ENCODE data around the gene ARID5A. TPM values are rescaled to one million over a fixed set of nuclear protein-coding genes. Genes with fewer than 3 reads are reported as not detected.

ARID5A gene
- polyA plus RNA-seq, 1 donor from 2014 or later, result not detected

DNA sequence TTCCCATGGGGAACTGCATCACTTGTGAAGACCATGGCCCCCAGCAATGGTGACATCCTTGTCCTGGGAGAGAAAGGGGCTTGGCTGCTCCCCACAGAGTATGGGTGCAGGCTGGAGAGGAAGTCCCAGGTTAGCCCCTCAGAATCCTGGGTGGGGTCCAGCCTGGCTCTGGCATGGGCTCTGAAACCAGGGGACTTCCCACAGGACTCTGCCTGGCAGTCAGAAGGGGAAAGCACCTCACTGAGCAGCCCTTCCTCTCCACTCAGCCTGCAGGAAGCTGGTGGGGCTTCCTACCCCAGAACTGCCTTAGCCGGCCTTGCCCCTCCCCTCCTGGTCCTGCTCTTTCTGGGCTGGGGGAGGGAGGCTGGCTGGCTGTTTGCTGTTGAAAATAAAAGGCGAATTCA lies 35.1 kb upstream of the ARID5A start:
- no peaks in the 10 kb centered on the region for H3K9me2 ChIP-seq (ENCODE audit: insufficient read depth, low read length)
- H3K27me3 ChIP-seq (ENCODE audit: insufficient read depth, low read depth, low read length), result no peaks in the 10 kb centered on the region
- no peak overlapping the region for H3K9ac ChIP-seq (ENCODE audit: low read length)
- H3K27ac ChIP-seq (ENCODE audit: low read length), result no peak overlapping the region
- no peak overlapping the region for H3K4me3 ChIP-seq (ENCODE audit: low read length)
- no peak overlapping the region for H2AFZ ChIP-seq (ENCODE audit: low read depth, low read length)
- H3K79me2 ChIP-seq (replicated peaks; ENCODE audit: insufficient read depth, low read length), result no peaks in the 10 kb centered on the region
- H3F3A ChIP-seq (ENCODE audit: insufficient read depth, low read length, poor library complexity, severe bottlenecking), result no peaks in the 10 kb centered on the region
- TF ChIP-seq, protein P1, sequence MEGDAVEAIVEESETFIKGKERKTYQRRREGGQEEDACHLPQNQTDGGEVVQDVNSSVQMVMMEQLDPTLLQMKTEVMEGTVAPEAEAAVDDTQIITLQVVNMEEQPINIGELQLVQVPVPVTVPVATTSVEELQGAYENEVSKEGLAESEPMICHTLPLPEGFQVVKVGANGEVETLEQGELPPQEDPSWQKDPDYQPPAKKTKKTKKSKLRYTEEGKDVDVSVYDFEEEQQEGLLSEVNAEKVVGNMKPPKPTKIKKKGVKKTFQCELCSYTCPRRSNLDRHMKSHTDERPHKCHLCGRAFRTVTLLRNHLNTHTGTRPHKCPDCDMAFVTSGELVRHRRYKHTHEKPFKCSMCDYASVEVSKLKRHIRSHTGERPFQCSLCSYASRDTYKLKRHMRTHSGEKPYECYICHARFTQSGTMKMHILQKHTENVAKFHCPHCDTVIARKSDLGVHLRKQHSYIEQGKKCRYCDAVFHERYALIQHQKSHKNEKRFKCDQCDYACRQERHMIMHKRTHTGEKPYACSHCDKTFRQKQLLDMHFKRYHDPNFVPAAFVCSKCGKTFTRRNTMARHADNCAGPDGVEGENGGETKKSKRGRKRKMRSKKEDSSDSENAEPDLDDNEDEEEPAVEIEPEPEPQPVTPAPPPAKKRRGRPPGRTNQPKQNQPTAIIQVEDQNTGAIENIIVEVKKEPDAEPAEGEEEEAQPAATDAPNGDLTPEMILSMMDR (IDR thresholded peaks at IDR 0.05; ENCODE audit: poor library complexity, severe bottlenecking), result no peak
- TF ChIP-seq SMC3 (conservative IDR thresholded peaks at IDR 0.05; ENCODE audit: poor library complexity) (no peak), MXI1 (conservative IDR thresholded peaks at IDR 0.05; ENCODE audit: poor library complexity, severe bottlenecking) (no peak), TAF1 (IDR thresholded peaks at IDR 0.05; ENCODE audit: low read depth) (no peak), EP300 (conservative IDR thresholded peaks at IDR 0.05; ENCODE audit: poor library complexity, severe bottlenecking) (no peak), POLR2AphosphoS5 (IDR thresholded peaks at IDR 0.05) (no peak), RAD21 (conservative IDR thresholded peaks at IDR 0.05) (no peak), EZH2 (IDR thresholded peaks at IDR 0.05; ENCODE audit: borderline replicate concordance, insufficient read depth, low read length, poor library complexity, severe bottlenecking) (no peak)
- TF ChIP-seq, protein P2, sequence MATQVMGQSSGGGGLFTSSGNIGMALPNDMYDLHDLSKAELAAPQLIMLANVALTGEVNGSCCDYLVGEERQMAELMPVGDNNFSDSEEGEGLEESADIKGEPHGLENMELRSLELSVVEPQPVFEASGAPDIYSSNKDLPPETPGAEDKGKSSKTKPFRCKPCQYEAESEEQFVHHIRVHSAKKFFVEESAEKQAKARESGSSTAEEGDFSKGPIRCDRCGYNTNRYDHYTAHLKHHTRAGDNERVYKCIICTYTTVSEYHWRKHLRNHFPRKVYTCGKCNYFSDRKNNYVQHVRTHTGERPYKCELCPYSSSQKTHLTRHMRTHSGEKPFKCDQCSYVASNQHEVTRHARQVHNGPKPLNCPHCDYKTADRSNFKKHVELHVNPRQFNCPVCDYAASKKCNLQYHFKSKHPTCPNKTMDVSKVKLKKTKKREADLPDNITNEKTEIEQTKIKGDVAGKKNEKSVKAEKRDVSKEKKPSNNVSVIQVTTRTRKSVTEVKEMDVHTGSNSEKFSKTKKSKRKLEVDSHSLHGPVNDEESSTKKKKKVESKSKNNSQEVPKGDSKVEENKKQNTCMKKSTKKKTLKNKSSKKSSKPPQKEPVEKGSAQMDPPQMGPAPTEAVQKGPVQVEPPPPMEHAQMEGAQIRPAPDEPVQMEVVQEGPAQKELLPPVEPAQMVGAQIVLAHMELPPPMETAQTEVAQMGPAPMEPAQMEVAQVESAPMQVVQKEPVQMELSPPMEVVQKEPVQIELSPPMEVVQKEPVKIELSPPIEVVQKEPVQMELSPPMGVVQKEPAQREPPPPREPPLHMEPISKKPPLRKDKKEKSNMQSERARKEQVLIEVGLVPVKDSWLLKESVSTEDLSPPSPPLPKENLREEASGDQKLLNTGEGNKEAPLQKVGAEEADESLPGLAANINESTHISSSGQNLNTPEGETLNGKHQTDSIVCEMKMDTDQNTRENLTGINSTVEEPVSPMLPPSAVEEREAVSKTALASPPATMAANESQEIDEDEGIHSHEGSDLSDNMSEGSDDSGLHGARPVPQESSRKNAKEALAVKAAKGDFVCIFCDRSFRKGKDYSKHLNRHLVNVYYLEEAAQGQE (IDR thresholded peaks at IDR 0.05; ENCODE audit: borderline replicate concordance), result no peak
- H4K20me1 ChIP-seq (ENCODE audit: insufficient read depth), result no peaks in the 10 kb centered on the region
- H3K36me3 ChIP-seq (ENCODE audit: insufficient read depth, low read length), result no peaks in the 10 kb centered on the region
- H3K4me2 ChIP-seq (ENCODE audit: low read length), result no peak overlapping the region
- no peaks in the 10 kb centered on the region for H3K9me3 ChIP-seq (ENCODE audit: low read length)

DNA sequence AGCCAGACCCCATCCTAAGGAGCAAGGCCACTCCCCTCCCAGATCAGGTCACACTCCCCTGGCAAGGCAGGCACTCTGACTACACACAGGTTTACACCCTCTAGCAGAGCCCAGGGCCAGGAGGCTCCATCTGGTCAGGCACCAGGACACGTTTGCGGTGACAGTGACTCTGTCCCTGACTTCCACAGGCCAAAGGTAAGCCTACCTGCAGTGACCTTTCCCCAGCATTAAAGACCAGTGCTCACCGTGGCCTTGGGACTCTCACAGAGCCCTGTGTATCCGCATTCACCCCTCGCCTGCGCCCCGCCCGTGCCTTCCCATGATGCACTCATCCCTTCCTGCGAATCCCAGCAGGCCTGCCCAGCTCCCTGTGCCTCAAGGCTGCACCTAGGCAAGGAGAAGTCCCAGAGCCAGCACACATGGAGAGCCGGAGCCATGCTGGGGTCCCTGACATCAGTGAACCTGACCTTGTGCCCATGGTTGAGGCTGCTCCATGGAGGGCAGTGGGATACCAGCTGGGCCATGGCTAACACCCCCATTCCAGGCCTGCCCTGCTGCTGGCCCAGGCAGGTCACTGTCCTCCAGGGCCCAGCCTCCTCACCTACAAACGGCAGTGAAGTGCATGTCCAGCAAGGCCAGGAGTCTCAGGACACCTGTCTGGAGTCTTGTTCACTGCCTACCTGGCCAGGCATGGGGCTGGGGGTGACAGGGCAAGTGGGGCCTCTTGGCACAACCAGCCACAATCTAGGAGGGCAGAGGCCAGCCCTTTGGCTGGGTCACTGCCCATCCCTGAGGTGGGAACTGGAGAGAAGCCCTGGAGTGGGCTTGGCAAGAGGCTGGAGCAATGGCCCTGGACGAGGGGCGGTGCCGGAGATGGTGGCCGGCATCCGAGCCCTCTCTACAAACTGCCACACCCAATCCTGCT lies 34.4 kb upstream of the ARID5A start:
- H3K27me3 ChIP-seq (ENCODE audit: insufficient read depth, low read depth, low read length), result no peaks in the 10 kb centered on the region
- no peak overlapping the region for H3K9ac ChIP-seq (ENCODE audit: low read length)
- no peaks in the 10 kb centered on the region for H3F3A ChIP-seq (ENCODE audit: insufficient read depth, low read length, poor library complexity, severe bottlenecking)
- H3K79me2 ChIP-seq (replicated peaks; ENCODE audit: insufficient read depth, low read length), result no peaks in the 10 kb centered on the region
- TF ChIP-seq, protein P2 (IDR thresholded peaks at IDR 0.05; ENCODE audit: borderline replicate concordance), result no peak
- TF ChIP-seq RAD21 (conservative IDR thresholded peaks at IDR 0.05), result no peak
- TF ChIP-seq MXI1 (conservative IDR thresholded peaks at IDR 0.05; ENCODE audit: poor library complexity, severe bottlenecking), result no peak
- no peak for TF ChIP-seq POLR2AphosphoS5 (IDR thresholded peaks at IDR 0.05)
- no peak for TF ChIP-seq EZH2 (IDR thresholded peaks at IDR 0.05; ENCODE audit: borderline replicate concordance, insufficient read depth, low read length, poor library complexity, severe bottlenecking)
- TF ChIP-seq EP300 (conservative IDR thresholded peaks at IDR 0.05; ENCODE audit: poor library complexity, severe bottlenecking), result no peak
- TF ChIP-seq, protein P1 (IDR thresholded peaks at IDR 0.05; ENCODE audit: poor library complexity, severe bottlenecking), result no peak
- no peak for TF ChIP-seq TAF1 (IDR thresholded peaks at IDR 0.05; ENCODE audit: low read depth)
- no peak for TF ChIP-seq SMC3 (conservative IDR thresholded peaks at IDR 0.05; ENCODE audit: poor library complexity)
- H2AFZ ChIP-seq (ENCODE audit: low read depth, low read length), result no peak overlapping the region
- H3K27ac ChIP-seq (ENCODE audit: low read length), result no peak overlapping the region
- H4K20me1 ChIP-seq (ENCODE audit: insufficient read depth), result no peaks in the 10 kb centered on the region
- no peak overlapping the region for H3K4me2 ChIP-seq (ENCODE audit: low read length)
- H3K4me3 ChIP-seq (ENCODE audit: low read length), result no peak overlapping the region
- no peaks in the 10 kb centered on the region for H3K9me2 ChIP-seq (ENCODE audit: insufficient read depth, low read length)
- no peaks in the 10 kb centered on the region for H3K36me3 ChIP-seq (ENCODE audit: insufficient read depth, low read length)
- no peaks in the 10 kb centered on the region for H3K9me3 ChIP-seq (ENCODE audit: low read length)
